ENCODE results near the gene PHACTR1. TPM values are rescaled to one million over a fixed set of nuclear protein-coding genes. Genes with fewer than 3 reads are reported as not detected.

Gene PHACTR1
- total RNA-seq, 1 experiment from 2014 or later = 15.5 TPM

GRCh38 chr6:13305288-13305687 is 588.7 kb downstream of the PHACTR1 start (continued):
- TF ChIP-seq ARID4B (CRISPR knock-in tag; IDR thresholded peaks at IDR 0.05; ENCODE audit: borderline replicate concordance) = no peak
- TF ChIP-seq TEAD1 (CRISPR knock-in tag; IDR thresholded peaks at IDR 0.05) = no peak
- TF ChIP-seq, protein P1, sequence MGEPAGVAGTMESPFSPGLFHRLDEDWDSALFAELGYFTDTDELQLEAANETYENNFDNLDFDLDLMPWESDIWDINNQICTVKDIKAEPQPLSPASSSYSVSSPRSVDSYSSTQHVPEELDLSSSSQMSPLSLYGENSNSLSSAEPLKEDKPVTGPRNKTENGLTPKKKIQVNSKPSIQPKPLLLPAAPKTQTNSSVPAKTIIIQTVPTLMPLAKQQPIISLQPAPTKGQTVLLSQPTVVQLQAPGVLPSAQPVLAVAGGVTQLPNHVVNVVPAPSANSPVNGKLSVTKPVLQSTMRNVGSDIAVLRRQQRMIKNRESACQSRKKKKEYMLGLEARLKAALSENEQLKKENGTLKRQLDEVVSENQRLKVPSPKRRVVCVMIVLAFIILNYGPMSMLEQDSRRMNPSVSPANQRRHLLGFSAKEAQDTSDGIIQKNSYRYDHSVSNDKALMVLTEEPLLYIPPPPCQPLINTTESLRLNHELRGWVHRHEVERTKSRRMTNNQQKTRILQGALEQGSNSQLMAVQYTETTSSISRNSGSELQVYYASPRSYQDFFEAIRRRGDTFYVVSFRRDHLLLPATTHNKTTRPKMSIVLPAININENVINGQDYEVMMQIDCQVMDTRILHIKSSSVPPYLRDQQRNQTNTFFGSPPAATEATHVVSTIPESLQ (CRISPR knock-in tag; IDR thresholded peaks at IDR 0.05) = no peak
- TF ChIP-seq CREB1 (CRISPR knock-in tag; IDR thresholded peaks at IDR 0.05) = no peak

DNA sequence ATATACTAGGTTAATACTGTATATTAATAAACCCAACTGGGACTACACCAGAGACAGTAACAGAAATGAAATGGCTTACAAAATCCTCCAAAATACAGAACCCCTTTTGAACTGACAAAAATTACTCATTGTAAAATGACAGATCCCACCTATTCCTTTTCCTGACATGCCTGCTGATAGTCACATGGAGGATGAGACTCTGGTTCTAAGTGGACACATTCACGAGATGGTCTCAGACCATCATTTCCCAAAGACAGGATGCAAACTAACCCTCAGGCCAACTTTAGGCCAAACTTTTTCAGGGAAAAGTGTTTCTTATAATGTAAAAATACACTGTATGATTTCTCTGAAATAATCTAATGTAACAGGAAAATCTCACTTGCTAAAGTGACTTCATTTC is 589.2 kb downstream of the PHACTR1 start:
- ChIA-PET CTCF (no interaction called here), POLR2A (no interaction called here)
- Mint-ChIP-seq H3K27me3 (ENCODE audit: low read depth) (no peaks in the 10 kb centered on the region), H3K4me1 (no peaks in the 10 kb centered on the region), H3K36me3 (peaks cover 48% of the 10 kb centered on the region), H3K9me3 (no peaks in the 10 kb centered on the region), H3K27ac (no peak overlapping the region), H3K4me3 (no peak overlapping the region)
- ATAC-seq = no peak
- DNase-seq (ENCODE audit: low spot score) = no peak
- no peak for TF ChIP-seq CREM (CRISPR knock-in tag; IDR thresholded peaks at IDR 0.05)
- no peak for TF ChIP-seq KAT7 (CRISPR knock-in tag; IDR thresholded peaks at IDR 0.05; ENCODE audit: borderline replicate concordance)
- TF ChIP-seq, protein P2, sequence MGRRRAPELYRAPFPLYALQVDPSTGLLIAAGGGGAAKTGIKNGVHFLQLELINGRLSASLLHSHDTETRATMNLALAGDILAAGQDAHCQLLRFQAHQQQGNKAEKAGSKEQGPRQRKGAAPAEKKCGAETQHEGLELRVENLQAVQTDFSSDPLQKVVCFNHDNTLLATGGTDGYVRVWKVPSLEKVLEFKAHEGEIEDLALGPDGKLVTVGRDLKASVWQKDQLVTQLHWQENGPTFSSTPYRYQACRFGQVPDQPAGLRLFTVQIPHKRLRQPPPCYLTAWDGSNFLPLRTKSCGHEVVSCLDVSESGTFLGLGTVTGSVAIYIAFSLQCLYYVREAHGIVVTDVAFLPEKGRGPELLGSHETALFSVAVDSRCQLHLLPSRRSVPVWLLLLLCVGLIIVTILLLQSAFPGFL (CRISPR knock-in tag; IDR thresholded peaks at IDR 0.05; ENCODE audit: borderline replicate concordance) = no peak
- TF ChIP-seq NFE2L1 (CRISPR knock-in tag; IDR thresholded peaks at IDR 0.05) = no peak
- TF ChIP-seq EMX1 (CRISPR knock-in tag; IDR thresholded peaks at IDR 0.05) = no peak
- TF ChIP-seq, protein P3, sequence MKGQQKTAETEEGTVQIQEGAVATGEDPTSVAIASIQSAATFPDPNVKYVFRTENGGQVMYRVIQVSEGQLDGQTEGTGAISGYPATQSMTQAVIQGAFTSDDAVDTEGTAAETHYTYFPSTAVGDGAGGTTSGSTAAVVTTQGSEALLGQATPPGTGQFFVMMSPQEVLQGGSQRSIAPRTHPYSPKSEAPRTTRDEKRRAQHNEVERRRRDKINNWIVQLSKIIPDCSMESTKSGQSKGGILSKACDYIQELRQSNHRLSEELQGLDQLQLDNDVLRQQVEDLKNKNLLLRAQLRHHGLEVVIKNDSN (CRISPR knock-in tag; IDR thresholded peaks at IDR 0.05) = no peak
- no peak for TF ChIP-seq NR3C1 (CRISPR knock-in tag; conservative IDR thresholded peaks at IDR 0.05; ENCODE audit: low read depth)
- TF ChIP-seq, protein P4, sequence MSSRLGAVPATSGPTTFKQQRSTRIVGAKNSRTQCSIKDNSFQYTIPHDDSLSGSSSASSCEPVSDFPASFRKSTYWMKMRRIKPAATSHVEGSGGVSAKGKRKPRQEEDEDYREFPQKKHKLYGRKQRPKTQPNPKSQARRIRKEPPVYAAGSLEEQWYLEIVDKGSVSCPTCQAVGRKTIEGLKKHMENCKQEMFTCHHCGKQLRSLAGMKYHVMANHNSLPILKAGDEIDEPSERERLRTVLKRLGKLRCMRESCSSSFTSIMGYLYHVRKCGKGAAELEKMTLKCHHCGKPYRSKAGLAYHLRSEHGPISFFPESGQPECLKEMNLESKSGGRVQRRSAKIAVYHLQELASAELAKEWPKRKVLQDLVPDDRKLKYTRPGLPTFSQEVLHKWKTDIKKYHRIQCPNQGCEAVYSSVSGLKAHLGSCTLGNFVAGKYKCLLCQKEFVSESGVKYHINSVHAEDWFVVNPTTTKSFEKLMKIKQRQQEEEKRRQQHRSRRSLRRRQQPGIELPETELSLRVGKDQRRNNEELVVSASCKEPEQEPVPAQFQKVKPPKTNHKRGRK (CRISPR knock-in tag; IDR thresholded peaks at IDR 0.05; ENCODE audit: borderline replicate concordance) = no peak
- TF ChIP-seq, protein P5, sequence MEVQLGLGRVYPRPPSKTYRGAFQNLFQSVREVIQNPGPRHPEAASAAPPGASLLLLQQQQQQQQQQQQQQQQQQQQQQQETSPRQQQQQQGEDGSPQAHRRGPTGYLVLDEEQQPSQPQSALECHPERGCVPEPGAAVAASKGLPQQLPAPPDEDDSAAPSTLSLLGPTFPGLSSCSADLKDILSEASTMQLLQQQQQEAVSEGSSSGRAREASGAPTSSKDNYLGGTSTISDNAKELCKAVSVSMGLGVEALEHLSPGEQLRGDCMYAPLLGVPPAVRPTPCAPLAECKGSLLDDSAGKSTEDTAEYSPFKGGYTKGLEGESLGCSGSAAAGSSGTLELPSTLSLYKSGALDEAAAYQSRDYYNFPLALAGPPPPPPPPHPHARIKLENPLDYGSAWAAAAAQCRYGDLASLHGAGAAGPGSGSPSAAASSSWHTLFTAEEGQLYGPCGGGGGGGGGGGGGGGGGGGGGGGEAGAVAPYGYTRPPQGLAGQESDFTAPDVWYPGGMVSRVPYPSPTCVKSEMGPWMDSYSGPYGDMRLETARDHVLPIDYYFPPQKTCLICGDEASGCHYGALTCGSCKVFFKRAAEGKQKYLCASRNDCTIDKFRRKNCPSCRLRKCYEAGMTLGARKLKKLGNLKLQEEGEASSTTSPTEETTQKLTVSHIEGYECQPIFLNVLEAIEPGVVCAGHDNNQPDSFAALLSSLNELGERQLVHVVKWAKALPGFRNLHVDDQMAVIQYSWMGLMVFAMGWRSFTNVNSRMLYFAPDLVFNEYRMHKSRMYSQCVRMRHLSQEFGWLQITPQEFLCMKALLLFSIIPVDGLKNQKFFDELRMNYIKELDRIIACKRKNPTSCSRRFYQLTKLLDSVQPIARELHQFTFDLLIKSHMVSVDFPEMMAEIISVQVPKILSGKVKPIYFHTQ (CRISPR knock-in tag; IDR thresholded peaks at IDR 0.05) = no peak
- no peak for TF ChIP-seq ELF4 (CRISPR knock-in tag; IDR thresholded peaks at IDR 0.05; ENCODE audit: low read depth)
- no peak for TF ChIP-seq MYBL2 (CRISPR knock-in tag; IDR thresholded peaks at IDR 0.05)
- no peak for TF ChIP-seq E2F4 (CRISPR knock-in tag; IDR thresholded peaks at IDR 0.05; ENCODE audit: borderline replicate concordance, low read depth)
- TF ChIP-seq, protein P6, sequence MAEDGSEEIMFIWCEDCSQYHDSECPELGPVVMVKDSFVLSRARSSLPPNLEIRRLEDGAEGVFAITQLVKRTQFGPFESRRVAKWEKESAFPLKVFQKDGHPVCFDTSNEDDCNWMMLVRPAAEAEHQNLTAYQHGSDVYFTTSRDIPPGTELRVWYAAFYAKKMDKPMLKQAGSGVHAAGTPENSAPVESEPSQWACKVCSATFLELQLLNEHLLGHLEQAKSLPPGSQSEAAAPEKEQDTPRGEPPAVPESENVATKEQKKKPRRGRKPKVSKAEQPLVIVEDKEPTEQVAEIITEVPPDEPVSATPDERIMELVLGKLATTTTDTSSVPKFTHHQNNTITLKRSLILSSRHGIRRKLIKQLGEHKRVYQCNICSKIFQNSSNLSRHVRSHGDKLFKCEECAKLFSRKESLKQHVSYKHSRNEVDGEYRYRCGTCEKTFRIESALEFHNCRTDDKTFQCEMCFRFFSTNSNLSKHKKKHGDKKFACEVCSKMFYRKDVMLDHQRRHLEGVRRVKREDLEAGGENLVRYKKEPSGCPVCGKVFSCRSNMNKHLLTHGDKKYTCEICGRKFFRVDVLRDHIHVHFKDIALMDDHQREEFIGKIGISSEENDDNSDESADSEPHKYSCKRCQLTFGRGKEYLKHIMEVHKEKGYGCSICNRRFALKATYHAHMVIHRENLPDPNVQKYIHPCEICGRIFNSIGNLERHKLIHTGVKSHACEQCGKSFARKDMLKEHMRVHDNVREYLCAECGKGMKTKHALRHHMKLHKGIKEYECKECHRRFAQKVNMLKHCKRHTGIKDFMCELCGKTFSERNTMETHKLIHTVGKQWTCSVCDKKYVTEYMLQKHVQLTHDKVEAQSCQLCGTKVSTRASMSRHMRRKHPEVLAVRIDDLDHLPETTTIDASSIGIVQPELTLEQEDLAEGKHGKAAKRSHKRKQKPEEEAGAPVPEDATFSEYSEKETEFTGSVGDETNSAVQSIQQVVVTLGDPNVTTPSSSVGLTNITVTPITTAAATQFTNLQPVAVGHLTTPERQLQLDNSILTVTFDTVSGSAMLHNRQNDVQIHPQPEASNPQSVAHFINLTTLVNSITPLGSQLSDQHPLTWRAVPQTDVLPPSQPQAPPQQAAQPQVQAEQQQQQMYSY (CRISPR knock-in tag; IDR thresholded peaks at IDR 0.05) = no peak

All from WTC11 (cell line).